ENCODE measurements around the gene CHD6. TPM values are rescaled to one million over a fixed set of nuclear protein-coding genes. Genes with fewer than 3 reads are reported as not detected.

The CHD6 gene
- total and polyA plus RNA-seq, 2 of the 13 experiments (the other 11 are each of a cell fraction or from before 2014, with no cell fraction given): 14.4 to 52.0 TPM

DNA sequence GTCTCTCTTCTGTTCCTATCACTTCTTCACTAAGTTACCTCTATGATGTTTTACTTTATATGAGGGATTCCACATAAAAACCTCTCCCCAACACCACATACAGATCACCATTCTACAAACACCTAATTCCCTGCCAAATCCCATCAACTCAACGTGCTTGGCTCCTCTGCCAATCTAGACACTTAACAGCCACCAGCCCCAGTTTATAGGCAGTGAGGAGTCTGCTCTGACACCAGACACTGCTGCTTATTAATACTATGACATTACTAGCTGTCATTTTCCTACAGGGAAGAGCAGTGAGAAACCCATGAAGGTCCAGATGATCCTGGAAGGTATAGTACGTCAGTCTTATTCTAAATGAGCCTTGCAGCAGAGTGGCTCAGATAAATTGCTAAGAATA, 104.3 kb downstream of the CHD6 start:
- DNase-seq (ENCODE audit: low spot score) (no peak), FAIRE-seq (no peak), ATAC-seq (no peak)
- ChIA-PET CTCF (ENCODE audit: low intra/inter-chr PET ratio, low total read pairs) (no interaction called here), POLR2A (no interaction called here)
- Histone ChIP-seq H3K4me2 (ENCODE audit: low read depth, low read length) (no peak overlapping the region), H3K9ac (ENCODE audit: insufficient read depth, low read depth, low read length) (no peak overlapping the region), H3K79me2 (ENCODE audit: insufficient read depth, low read length) (peaks cover 9% of the 10 kb centered on the region), H4K20me1 (ENCODE audit: insufficient read depth, low read length) (peaks cover 4% of the 10 kb centered on the region; the same call in 1 of the 2 replicates), H3K9me3 (ENCODE audit: low read length) (no peaks in the 10 kb centered on the region), H3K27ac (ENCODE audit: extremely low read length, insufficient read depth, low read length) (no peak overlapping the region), H3K36me3 (replicated peaks in 1 of 2; ENCODE audit: control insufficient read depth in 1 of 2, insufficient read depth in 2 of 2, low read length in 2 of 2) (peaks cover 21 to 66% of the 10 kb centered on the region in 2 experiments), H3K4me1 (ENCODE audit: insufficient read depth, low read length) (peaks cover 29% of the 10 kb centered on the region), H2AFZ (ENCODE audit: low read length) (no peak overlapping the region), H3K4me3 (replicated peaks in 1 of 3; ENCODE audit: insufficient read depth in 1 of 3, low read depth in 2 of 3, low read length in 3 of 3) (no peak overlapping the region), H3K27me3 (ENCODE audit: control insufficient read depth in 1 of 2, insufficient read depth in 2 of 2, low read length in 2 of 2) (no peaks in the 10 kb centered on the region)
- intact Hi-C loops (cut with micrococcal nuclease; ENCODE audit: unreplicated experiment) (no loop called here), in situ Hi-C loops (cut with HindIII; ENCODE audit: extremely low pct_ligation_motif_present, low pct_unique_long_range_greater_than_20kb) (no loop called here)
- no TSS peak for BruUV-seq (replicated peaks)
- 97% methylated on average over 2 of the region's 2 CpGs for WGBS (ENCODE audit: low lambda C conversion rate)
- no peak for TF ChIP-seq ZNF512 (CRISPR knock-in tag; IDR thresholded peaks at IDR 0.05)
- no peak for TF ChIP-seq ZNF329 (CRISPR knock-in tag; IDR thresholded peaks at IDR 0.05; ENCODE audit: low read depth)
- TF ChIP-seq SMYD3 (CRISPR knock-in tag; IDR thresholded peaks at IDR 0.05): no peak
- TF ChIP-seq CENPT (CRISPR knock-in tag; IDR thresholded peaks at IDR 0.05; ENCODE audit: low read depth): no peak
- no peak for TF ChIP-seq HNRNPL (IDR thresholded peaks at IDR 0.05; ENCODE audit: low read depth, low read length)
- no peak for TF ChIP-seq KMT2B (CRISPR knock-in tag; IDR thresholded peaks at IDR 0.05)
- no peak for TF ChIP-seq ZBTB21 (CRISPR knock-in tag; IDR thresholded peaks at IDR 0.05)
- no peak for TF ChIP-seq ZNF12 (CRISPR knock-in tag; IDR thresholded peaks at IDR 0.05)
- TF ChIP-seq SNRNP70 (IDR thresholded peaks at IDR 0.05; ENCODE audit: low read depth, low read length): no peak

Data from HepG2 (cell line).